GM12891 (cell line): ENCODE data around the gene PTGIS.

Experiments
- PAX5 ChIP-seq: IDR thresholded peaks from 2 replicates; pipeline ENCODE4 v1.6.1; 2011; ENCODE audit warnings: low read length, moderate library complexity, mild to moderate bottlenecking; ENCODE audit not compliant: insufficient read depth, severe bottlenecking
- POLR2A ChIP-seq: IDR thresholded peaks from 2 replicates; pipeline ENCODE4 v1.6.1; 2011; ENCODE audit warnings: low read depth, low read length, control low read depth
- POLR2AphosphoS5 ChIP-seq: IDR thresholded peaks from 2 replicates; pipeline ENCODE4 v1.6.1; 2011; ENCODE audit warnings: low read depth, low read length, control low read depth
- POU2F2 ChIP-seq: IDR thresholded peaks from 2 replicates; pipeline ENCODE4 v1.6.1; 2011; ENCODE audit warnings: low read depth, mild to moderate bottlenecking, control low read depth, low read length, moderate library complexity
- SPI1 ChIP-seq: IDR thresholded peaks from 2 replicates; pipeline ENCODE4 v1.6.1; 2011; ENCODE audit warnings: low read depth, low read length, control low read depth
- TAF1 ChIP-seq: IDR thresholded peaks from 2 replicates; pipeline ENCODE4 v1.6.1; 2011; ENCODE audit warnings: low read depth, low read length, control low read depth

GRCh38 chr20:49601153-49601924 is 33.4 kb upstream of the PTGIS start:
- TF ChIP-seq POLR2A (no peak), TAF1 (no peak), POLR2AphosphoS5 (no peak), POU2F2 (no peak), PAX5 (no peak), SPI1 (no peak)
